IMR-90 (cell line): ENCODE measurements around the gene CMIP.

Source experiments
- CTCF ChIP-seq: conservative IDR thresholded peaks from 2 replicates; pipeline ENCODE4 v1.5.1; 2012; ENCODE audit warnings: mild to moderate bottlenecking, low read depth, low read length, improper control_type of control experiment
- FOS ChIP-seq: fragments of 150-350 bp; IDR thresholded peaks from 2 replicates; pipeline ENCODE4 v1.6.1; 2016; ENCODE audit warnings: low read depth, low read length
- MXI1 ChIP-seq: IDR thresholded peaks from 2 replicates; pipeline ENCODE4 v1.6.1; 2012; ENCODE audit warnings: low read depth, mild to moderate bottlenecking, low read length, moderate library complexity, borderline replicate concordance
- POLR2A ChIP-seq: IDR thresholded peaks from 2 replicates; pipeline ENCODE4 v1.6.1; 2012; ENCODE audit warnings: mild to moderate bottlenecking, low read depth, low read length

DNA sequence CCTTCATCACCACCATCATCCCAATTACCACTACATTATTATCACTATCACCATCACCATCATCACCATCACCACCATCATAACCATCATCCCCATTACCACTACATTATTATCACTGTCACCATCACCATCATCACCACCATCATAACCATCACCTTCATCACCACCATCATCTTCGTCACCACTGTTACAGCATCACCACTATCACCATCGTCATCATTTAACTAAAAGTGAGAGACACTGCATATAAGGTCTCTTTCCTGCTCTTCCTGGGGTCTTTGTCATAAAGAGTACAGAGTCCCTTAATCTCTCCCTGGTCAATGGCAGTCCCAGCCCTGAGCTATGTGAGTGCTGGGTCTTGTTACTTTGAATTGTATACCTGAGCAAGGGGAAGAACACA, 133.5 kb downstream of the CMIP start:
- TF ChIP-seq CTCF (no peak), POLR2A (no peak), FOS (no peak), MXI1 (no peak)
